WTC11 (cell line): ENCODE measurements around the gene PNMA8A. TPM values are rescaled to one million over a fixed set of nuclear protein-coding genes. Genes with fewer than 3 reads are reported as not detected.
A peak's percentile ranks its signal among the peaks of the same experiment; 100 is the strongest.

Source experiments
- ATF1 ChIP-seq: sonication (generic); formaldehyde crosslinking; IDR thresholded peaks from 2 replicates; pipeline ENCODE4 v1.8.1; 2023; ENCODE audit warnings: mild to moderate bottlenecking, moderate library complexity, missing genetic modification reagents
- ATF3 ChIP-seq: sonication (generic); formaldehyde crosslinking; conservative IDR thresholded peaks from 2 replicates; pipeline ENCODE4 v1.8.1; 2022; ENCODE audit warnings: mild to moderate bottlenecking, missing genetic modification reagents
- ATF6 ChIP-seq: sonication (generic); formaldehyde crosslinking; IDR thresholded peaks from 2 replicates; pipeline ENCODE4 v1.8.1; 2023; ENCODE audit warnings: mild to moderate bottlenecking, missing genetic modification reagents
- CBFB ChIP-seq: sonication (generic); formaldehyde crosslinking; IDR thresholded peaks from 2 replicates; pipeline ENCODE4 v1.8.1; 2022; ENCODE audit warnings: mild to moderate bottlenecking, low read depth, missing genetic modification reagents
- CTCF ChIP-seq: fragments of 200-600 bp; IDR thresholded peaks from 2 replicates; pipeline ENCODE4 v1.8.0; 2022; ENCODE audit warnings: antibody characterized with exemption
- E2F5 ChIP-seq: sonication (generic); formaldehyde crosslinking; IDR thresholded peaks from 2 replicates; pipeline ENCODE4 v1.8.1; 2022; ENCODE audit warnings: mild to moderate bottlenecking, moderate library complexity, missing genetic modification reagents
- ELF4 ChIP-seq: sonication (generic); formaldehyde crosslinking; IDR thresholded peaks from 2 replicates; pipeline ENCODE4 v1.8.1; 2022; ENCODE audit warnings: low read depth, mild to moderate bottlenecking, moderate library complexity, missing genetic modification reagents
- FOXK1 ChIP-seq: sonication (generic); formaldehyde crosslinking; IDR thresholded peaks from 2 replicates; pipeline ENCODE4 v1.8.0; 2022; ENCODE audit warnings: mild to moderate bottlenecking, moderate library complexity, missing genetic modification reagents
- FOXP4 ChIP-seq: sonication (generic); formaldehyde crosslinking; IDR thresholded peaks from 2 replicates; pipeline ENCODE4 v1.8.0; 2022; ENCODE audit warnings: mild to moderate bottlenecking, missing genetic modification reagents
- GRHL2 ChIP-seq: fragments of 250-450 bp; sonication (Bioruptor Pico); IDR thresholded peaks from 2 replicates; pipeline ENCODE4 v1.8.0; 2022; ENCODE audit warnings: mild to moderate bottlenecking, moderate library complexity; ENCODE audit not compliant: insufficient replicate concordance, severe bottlenecking
- MLX ChIP-seq: sonication (generic); formaldehyde crosslinking; IDR thresholded peaks from 2 replicates; pipeline ENCODE4 v1.8.1; 2023; ENCODE audit warnings: mild to moderate bottlenecking, missing genetic modification reagents, moderate library complexity
- MXD4 ChIP-seq: fragments of 250-450 bp; sonication (Bioruptor Pico); IDR thresholded peaks from 2 replicates; pipeline ENCODE4 v1.8.0; 2021; ENCODE audit warnings: mild to moderate bottlenecking, moderate library complexity, borderline replicate concordance
- MYBL2 ChIP-seq: sonication (generic); formaldehyde crosslinking; IDR thresholded peaks from 2 replicates; pipeline ENCODE4 v1.8.1; 2023; ENCODE audit warnings: mild to moderate bottlenecking, moderate library complexity, missing genetic modification reagents
- PRDM15 ChIP-seq: sonication (generic); formaldehyde crosslinking; IDR thresholded peaks from 2 replicates; pipeline ENCODE4 v1.8.0; 2022; ENCODE audit warnings: missing genetic modification reagents
- RELA ChIP-seq: sonication (generic); formaldehyde crosslinking; IDR thresholded peaks from 2 replicates; pipeline ENCODE4 v1.8.1; 2022; ENCODE audit warnings: missing genetic modification reagents, mild to moderate bottlenecking, borderline replicate concordance
- SMAD4 ChIP-seq: sonication (generic); formaldehyde crosslinking; IDR thresholded peaks from 2 replicates; pipeline ENCODE4 v1.8.0; 2022; ENCODE audit warnings: mild to moderate bottlenecking, missing genetic modification reagents
- TCF7 ChIP-seq: sonication (generic); formaldehyde crosslinking; IDR thresholded peaks from 2 replicates; pipeline ENCODE4 v1.8.0; 2022; ENCODE audit warnings: mild to moderate bottlenecking, low read depth, missing genetic modification reagents, moderate library complexity
- TEAD1 ChIP-seq: sonication (generic); formaldehyde crosslinking; IDR thresholded peaks from 2 replicates; pipeline ENCODE4 v1.8.0; 2022; ENCODE audit warnings: mild to moderate bottlenecking, missing genetic modification reagents
- USF2 ChIP-seq: sonication (generic); formaldehyde crosslinking; IDR thresholded peaks from 2 replicates; pipeline ENCODE4 v1.8.1; 2023; ENCODE audit warnings: mild to moderate bottlenecking, missing genetic modification reagents, moderate library complexity
- ZNF317 ChIP-seq: sonication (generic); formaldehyde crosslinking; IDR thresholded peaks from 2 replicates; pipeline ENCODE4 v1.8.1; 2023; ENCODE audit warnings: low read depth, mild to moderate bottlenecking, moderate library complexity, missing genetic modification reagents, borderline replicate concordance
- ZNF396 ChIP-seq: fragments of 250-450 bp; sonication (Bioruptor Pico); IDR thresholded peaks from 2 replicates; pipeline ENCODE4 v1.8.0; 2021; ENCODE audit warnings: mild to moderate bottlenecking, moderate library complexity, borderline replicate concordance
- ZNF416 ChIP-seq: fragments of 250-450 bp; sonication (Bioruptor Pico); IDR thresholded peaks from 2 replicates; pipeline ENCODE4 v1.9.0; 2021; ENCODE audit warnings: mild to moderate bottlenecking, inconsistent platforms
- ZNF425 ChIP-seq: fragments of 250-450 bp; sonication (Bioruptor Pico); conservative IDR thresholded peaks from 2 replicates; pipeline ENCODE4 v1.9.0; 2021; ENCODE audit warnings: mild to moderate bottlenecking
- total RNA-seq: library from RNA; stranded (reverse); gene quantifications from 3 replicates; pipeline ENCODE4 v1.2.3, GENCODE V29; 2021

PNMA8A gene
- total RNA-seq, 1 experiment from 2014 or later: 25.4 TPM

- TF ChIP-seq MLX (CRISPR knock-in tag) (no peak), ZNF317 (CRISPR knock-in tag) (no peak), GRHL2 (CRISPR knock-in tag) (no peak), ATF3 (0 out of 2 replicates have a peak, but pooled peaks have one; percentile 14), CTCF (no peak), ZNF425 (CRISPR knock-in tag) (no peak), FOXK1 (CRISPR knock-in tag) (peak; percentile 65; the same call in 1 of the 2 replicates), ZNF416 (CRISPR knock-in tag) (no peak), TEAD1 (CRISPR knock-in tag) (peak; percentile 26; the same call in 1 of the 2 replicates), CBFB (CRISPR knock-in tag) (no peak), ATF6 (no peak), FOXP4 (CRISPR knock-in tag) (peak; percentile 79; the same call in 1 of the 2 replicates), MXD4 (CRISPR knock-in tag) (no peak), MYBL2 (CRISPR knock-in tag) (peak; percentile 93), ATF1 (CRISPR knock-in tag) (no peak), SMAD4 (CRISPR knock-in tag) (no peak), PRDM15 (CRISPR knock-in tag) (no peak), E2F5 (CRISPR knock-in tag) (0 out of 2 replicates have a peak, but pooled peaks have one; percentile 30), TCF7 (CRISPR knock-in tag) (no peak), ZNF396 (CRISPR knock-in tag) (no peak), USF2 (no peak), ELF4 (no peak), RELA (CRISPR knock-in tag) (no peak)
Measured at GRCh38 chr19:46489445-46490272, 18.3 kb upstream of the PNMA8A start (continued).
